KMS-11 (cell line): ENCODE results near the gene ARFGEF3.

Experiments
- H2AFZ ChIP-seq: fragments of 200-600 bp; sonication (generic); 2 replicates; pipeline ENCODE4 v1.6.1; 2016; ENCODE audit warnings: antibody characterized with exemption, mixed run types, low read depth
- H3K27ac ChIP-seq: fragments of 200-600 bp; sonication (generic); 2 replicates; pipeline ENCODE4 v1.6.1; 2016; ENCODE audit warnings: mild to moderate bottlenecking, mixed run types
- H3K27me3 ChIP-seq: fragments of 200-600 bp; sonication (generic); 2 replicates; pipeline ENCODE4 v1.6.1; 2017; ENCODE audit warnings: mild to moderate bottlenecking, low read depth, mixed run types, moderate library complexity; ENCODE audit not compliant: insufficient read depth
- H3K36me3 ChIP-seq: fragments of 200-600 bp; sonication (generic); 2 replicates; pipeline ENCODE4 v1.6.1; 2017; ENCODE audit warnings: mild to moderate bottlenecking, mixed run types; ENCODE audit not compliant: insufficient read depth
- H3K4me1 ChIP-seq: fragments of 200-600 bp; sonication (generic); 2 replicates; pipeline ENCODE4 v1.6.1; 2016; ENCODE audit warnings: mild to moderate bottlenecking, low read depth, mixed run types; ENCODE audit not compliant: poor library complexity, severe bottlenecking
- H3K4me2 ChIP-seq: fragments of 200-600 bp; sonication (generic); 2 replicates; pipeline ENCODE4 v1.7.0; 2016; ENCODE audit warnings: mild to moderate bottlenecking, mixed run types
- H3K4me3 ChIP-seq: fragments of 200-600 bp; sonication (generic); IDR thresholded peaks from 2 replicates; pipeline ENCODE4 v1.6.1; 2017; ENCODE audit warnings: low read depth, low read length, mixed read lengths; ENCODE audit not compliant: insufficient read depth
- H3K79me2 ChIP-seq: fragments of 200-600 bp; sonication (generic); 2 replicates; pipeline ENCODE4 v1.6.1; 2016; ENCODE audit warnings: low read depth, mixed run types; ENCODE audit not compliant: insufficient read depth
- H3K9ac ChIP-seq: fragments of 200-600 bp; sonication (generic); 2 replicates; pipeline ENCODE4 v1.6.1; 2016; ENCODE audit warnings: mild to moderate bottlenecking, mixed run types
- H4K20me1 ChIP-seq: fragments of 200-600 bp; sonication (generic); 2 replicates; pipeline ENCODE4 v1.6.1; 2016; ENCODE audit warnings: mild to moderate bottlenecking, mixed run types; ENCODE audit not compliant: insufficient read depth
- TF ChIP-seq, protein P1 (sequence below): fragments of 200-600 bp; sonication (generic); conservative IDR thresholded peaks from 2 replicates; pipeline ENCODE4 v1.6.1; 2017; ENCODE audit warnings: low read depth, mild to moderate bottlenecking, antibody characterized with exemption, low read length, moderate library complexity, mixed read lengths

Gene ARFGEF3

GRCh38 chr6:138318741-138319375 is 157.1 kb downstream of the ARFGEF3 start:
- H3K9ac ChIP-seq = no peak overlapping the region
- H3K4me2 ChIP-seq = no peak overlapping the region
- no peaks in the 10 kb centered on the region for H3K36me3 ChIP-seq
- TF ChIP-seq, protein P1, sequence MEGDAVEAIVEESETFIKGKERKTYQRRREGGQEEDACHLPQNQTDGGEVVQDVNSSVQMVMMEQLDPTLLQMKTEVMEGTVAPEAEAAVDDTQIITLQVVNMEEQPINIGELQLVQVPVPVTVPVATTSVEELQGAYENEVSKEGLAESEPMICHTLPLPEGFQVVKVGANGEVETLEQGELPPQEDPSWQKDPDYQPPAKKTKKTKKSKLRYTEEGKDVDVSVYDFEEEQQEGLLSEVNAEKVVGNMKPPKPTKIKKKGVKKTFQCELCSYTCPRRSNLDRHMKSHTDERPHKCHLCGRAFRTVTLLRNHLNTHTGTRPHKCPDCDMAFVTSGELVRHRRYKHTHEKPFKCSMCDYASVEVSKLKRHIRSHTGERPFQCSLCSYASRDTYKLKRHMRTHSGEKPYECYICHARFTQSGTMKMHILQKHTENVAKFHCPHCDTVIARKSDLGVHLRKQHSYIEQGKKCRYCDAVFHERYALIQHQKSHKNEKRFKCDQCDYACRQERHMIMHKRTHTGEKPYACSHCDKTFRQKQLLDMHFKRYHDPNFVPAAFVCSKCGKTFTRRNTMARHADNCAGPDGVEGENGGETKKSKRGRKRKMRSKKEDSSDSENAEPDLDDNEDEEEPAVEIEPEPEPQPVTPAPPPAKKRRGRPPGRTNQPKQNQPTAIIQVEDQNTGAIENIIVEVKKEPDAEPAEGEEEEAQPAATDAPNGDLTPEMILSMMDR = no peak
- H2AFZ ChIP-seq = no peak overlapping the region
- H4K20me1 ChIP-seq = no peaks in the 10 kb centered on the region
- H3K4me3 ChIP-seq = no peak overlapping the region
- no peaks in the 10 kb centered on the region for H3K4me1 ChIP-seq
- no peaks in the 10 kb centered on the region for H3K27me3 ChIP-seq
- no peaks in the 10 kb centered on the region for H3K79me2 ChIP-seq
- H3K27ac ChIP-seq = no peak overlapping the region

GRCh38 chr6:138321934-138322333 is 160.2 kb downstream of the ARFGEF3 start:
- Histone ChIP-seq H3K9ac (no peak overlapping the region), H2AFZ (no peak overlapping the region), H4K20me1 (no peaks in the 10 kb centered on the region), H3K4me2 (no peak overlapping the region), H3K4me3 (no peak overlapping the region), H3K27me3 (no peaks in the 10 kb centered on the region), H3K79me2 (no peaks in the 10 kb centered on the region), H3K36me3 (no peaks in the 10 kb centered on the region), H3K4me1 (no peaks in the 10 kb centered on the region), H3K27ac (no peak overlapping the region)
- TF ChIP-seq, protein P1 = no peak

DNA sequence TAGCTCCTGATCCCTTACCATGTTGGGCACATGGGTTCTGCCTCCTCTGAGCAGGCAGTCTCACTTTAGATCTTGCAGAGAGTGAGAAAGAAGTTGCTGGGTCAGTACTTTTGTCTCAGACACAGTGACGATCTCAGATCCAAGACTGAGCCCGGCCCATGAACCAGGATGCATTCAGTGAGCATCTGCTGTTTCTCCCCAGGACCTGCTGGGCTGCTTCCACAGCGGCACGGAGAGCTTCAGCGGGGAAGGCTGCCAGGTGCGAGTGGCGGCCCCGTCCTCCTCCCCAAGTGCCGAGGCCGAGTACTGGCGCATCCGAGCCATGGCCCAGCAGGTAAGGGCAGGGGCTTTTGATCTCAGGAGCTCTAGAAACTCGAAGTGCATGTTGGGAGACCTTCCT is 162.1 kb downstream of the ARFGEF3 start:
- Histone ChIP-seq H3K36me3 (no peaks in the 10 kb centered on the region), H3K4me1 (no peaks in the 10 kb centered on the region), H2AFZ (no peak overlapping the region), H3K27me3 (no peaks in the 10 kb centered on the region), H3K9ac (no peak overlapping the region), H4K20me1 (no peaks in the 10 kb centered on the region), H3K79me2 (no peaks in the 10 kb centered on the region), H3K4me3 (no peak overlapping the region), H3K27ac (no peak overlapping the region), H3K4me2 (no peak overlapping the region)
- TF ChIP-seq, protein P1 = no peak

DNA sequence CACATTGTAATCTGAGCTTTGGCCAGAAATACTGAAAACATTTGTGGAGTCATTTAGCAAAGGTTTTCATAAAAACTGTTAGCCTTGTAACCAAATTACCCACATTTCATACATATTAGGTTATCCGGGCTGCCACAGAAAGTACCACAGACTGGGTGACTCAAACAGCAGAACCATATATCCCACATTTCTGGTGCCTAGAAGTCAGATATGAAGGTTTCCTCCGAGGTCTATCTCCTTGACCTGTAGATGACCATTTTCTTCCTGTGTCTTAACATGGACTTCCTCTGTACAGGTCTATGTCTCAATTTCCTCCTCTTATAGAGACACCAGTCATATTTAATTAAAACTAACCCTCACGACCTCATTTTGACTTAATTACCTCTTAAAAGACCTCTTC is 166.5 kb downstream of the ARFGEF3 start:
- Histone ChIP-seq H3K27me3 (no peaks in the 10 kb centered on the region), H3K79me2 (no peaks in the 10 kb centered on the region), H3K4me3 (no peak overlapping the region), H3K9ac (no peak overlapping the region), H3K4me1 (no peaks in the 10 kb centered on the region), H3K36me3 (no peaks in the 10 kb centered on the region), H3K4me2 (no peak overlapping the region), H3K27ac (no peak overlapping the region), H4K20me1 (no peaks in the 10 kb centered on the region), H2AFZ (no peak overlapping the region)
- TF ChIP-seq, protein P1 = no peak
